ACHN (cell line): ENCODE results near the gene NRCAM.

Experiments
- DNase-seq: peaks from one replicate; pipeline ENCODE4 v3.0.0-alpha.2; 2015
- in situ Hi-C: cut with HindIII; loops from 2 replicates; pipeline ENCODE4 v1.10.0; 2017; ENCODE audit warnings: low sequenced_read_pairs, low pct_ligation_motif_present, low pct_unique_long_range_greater_than_20kb

NRCAM gene

GRCh38 chr7:108248418-108248817 is 207.8 kb downstream of the NRCAM start:
- in situ Hi-C loops = no loop called here
- DNase-seq = no peak

DNA sequence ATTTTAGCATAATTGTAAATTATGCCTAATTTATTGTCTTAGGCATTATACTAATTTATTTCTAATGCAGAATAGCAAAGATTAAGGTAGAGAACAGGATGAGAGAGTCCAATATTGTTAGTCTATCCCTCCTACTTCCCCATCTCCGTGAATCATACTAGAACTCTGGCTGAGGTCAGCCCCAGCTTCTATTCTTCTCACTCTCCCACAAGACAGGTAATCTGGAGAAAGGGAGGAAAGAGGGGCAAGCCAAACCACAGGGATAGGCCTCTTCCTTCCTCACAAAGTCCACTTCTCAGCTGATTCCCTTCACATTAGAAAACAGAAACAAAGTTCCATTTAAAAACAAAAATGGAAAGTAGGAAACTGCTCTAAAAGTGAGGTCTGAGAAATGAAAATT is 208.6 kb downstream of the NRCAM start:
- no peak for DNase-seq
- in situ Hi-C loops = no loop called here

GRCh38 chr7:108246227-108246837 is 209.9 kb downstream of the NRCAM start:
- peak; percentile 100 for DNase-seq

DNA sequence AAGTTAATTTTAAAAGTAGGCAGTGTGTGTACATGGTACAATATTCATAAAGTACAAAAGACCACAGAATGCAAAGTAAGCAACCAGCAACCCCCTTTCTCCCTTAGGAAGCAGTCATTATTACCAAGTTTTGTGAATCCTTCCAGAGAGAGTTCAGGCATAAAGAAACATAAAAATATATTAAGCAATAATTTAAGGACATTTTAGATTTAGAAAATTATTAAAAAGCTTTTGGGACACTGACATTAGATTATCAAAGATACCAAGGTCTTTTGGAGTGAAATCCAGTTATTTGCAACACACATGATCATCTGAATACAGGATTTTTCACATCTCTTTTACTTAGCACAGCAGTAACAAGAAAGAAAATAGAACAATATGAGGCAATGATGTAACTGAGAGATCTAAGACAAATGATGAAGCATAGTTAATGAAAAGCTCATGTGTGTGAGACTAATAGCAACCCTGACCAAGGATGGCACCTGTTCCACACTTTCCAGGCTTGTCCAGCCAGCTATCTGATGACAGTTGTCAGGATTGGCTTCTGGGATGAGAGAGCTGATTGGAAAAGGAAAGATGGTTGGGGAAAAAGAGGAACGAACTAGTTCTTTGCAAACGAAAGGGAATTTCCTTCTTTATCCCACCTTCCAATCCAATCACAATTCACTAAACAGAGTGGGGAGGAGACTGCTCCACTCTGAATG is 210.6 kb downstream of the NRCAM start:
- DNase-seq = no peak
- in situ Hi-C loops = no loop called here

More at GRCh38 chr7:108246227-108246837, 209.9 kb downstream of the NRCAM start:
- in situ Hi-C loops = no loop called here

GRCh38 chr7:108244110-108244509 is 212.1 kb downstream of the NRCAM start:
- in situ Hi-C loops = no loop called here

GRCh38 chr7:108239501-108240225 is 216.6 kb downstream of the NRCAM start:
- in situ Hi-C loops = no loop called here
- no peak for DNase-seq

More at GRCh38 chr7:108244110-108244509, 212.1 kb downstream of the NRCAM start:
- peak; percentile 49 for DNase-seq

- in situ Hi-C loops = no loop called here
- no peak for DNase-seq
These were observed 219.4 kb downstream of the NRCAM start for GRCh38 chr7:108236681-108237415.

DNA sequence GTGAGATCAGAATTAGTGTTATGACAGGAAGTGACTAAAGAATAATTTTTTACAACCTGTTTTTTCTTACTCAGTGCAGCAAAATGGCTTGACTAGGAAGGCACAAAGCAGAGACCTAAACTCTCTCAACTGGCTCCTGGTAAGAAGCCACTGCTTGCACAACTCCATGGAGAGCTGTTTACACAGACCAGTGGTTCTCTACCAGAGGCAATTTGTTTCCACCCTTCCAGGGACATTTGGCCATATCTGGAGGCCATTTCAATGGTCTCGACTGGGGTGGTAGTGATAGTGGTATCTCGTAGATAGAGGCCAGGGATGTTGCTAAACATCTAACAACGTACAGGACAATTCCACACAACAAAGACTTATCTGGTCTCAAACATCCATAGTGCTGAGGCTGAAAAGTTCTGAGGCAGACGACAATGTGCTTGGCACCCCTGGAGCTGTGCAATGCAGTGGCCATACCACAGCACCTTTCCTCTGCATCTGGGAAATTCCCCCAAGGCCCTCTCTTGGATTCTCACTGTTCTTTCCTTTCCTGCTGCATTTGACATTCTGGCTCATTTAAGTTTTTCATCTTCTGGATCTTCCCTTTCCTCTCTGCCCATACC is 220.7 kb downstream of the NRCAM start:
- no peak for DNase-seq
- in situ Hi-C loops = no loop called here

DNA sequence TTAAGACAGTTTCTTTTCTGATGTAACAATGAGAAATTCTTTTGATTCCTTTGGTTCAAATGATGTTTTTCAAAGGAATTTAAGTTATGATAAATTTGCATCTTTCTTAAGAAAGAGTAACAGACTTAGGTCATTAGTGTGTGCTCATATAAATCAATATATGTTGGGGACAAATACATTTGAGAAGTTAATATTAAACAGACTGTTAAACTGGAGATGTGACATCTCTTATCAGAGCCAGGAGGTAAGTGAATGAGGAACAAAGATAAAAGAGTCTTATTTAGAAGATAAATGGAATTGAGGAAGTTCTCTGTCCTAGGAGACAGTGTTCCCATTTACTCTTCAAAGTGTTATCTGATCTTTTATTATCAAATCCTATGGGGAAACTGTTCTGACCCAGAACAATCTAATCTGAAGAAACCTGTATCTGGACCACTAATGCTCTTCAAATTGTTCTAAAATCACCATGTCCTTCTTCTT is 221.2 kb downstream of the NRCAM start:
- no peak for DNase-seq
- in situ Hi-C loops = no loop called here

- in situ Hi-C loops = no loop called here
- DNase-seq = no peak
These were observed 222.0 kb downstream of the NRCAM start for GRCh38 chr7:108234281-108234680.

GRCh38 chr7:108232076-108232475 is 224.2 kb downstream of the NRCAM start:
- in situ Hi-C loops = no loop called here
- no peak for DNase-seq

- in situ Hi-C loops = no loop called here
- DNase-seq = no peak
These were observed 225.0 kb downstream of the NRCAM start for GRCh38 chr7:108231221-108231620.

DNA sequence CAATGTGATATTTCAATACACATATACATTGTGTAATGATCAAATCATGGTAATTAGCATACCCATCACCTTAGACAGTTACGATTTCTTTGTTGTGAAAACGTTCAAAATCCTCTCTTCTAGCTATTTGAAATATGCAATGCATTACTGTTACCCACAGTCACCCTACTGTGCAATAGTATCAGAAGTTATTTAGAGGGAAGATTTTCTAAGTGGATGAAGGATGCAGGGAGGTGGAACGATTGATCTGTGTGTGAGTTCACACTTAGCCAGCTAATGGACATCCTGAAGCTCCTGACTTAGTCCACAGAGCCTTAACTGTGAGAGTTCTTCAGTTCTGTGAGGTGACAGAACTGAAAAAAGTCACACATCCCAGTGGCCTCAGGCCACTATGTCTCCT is 228.9 kb downstream of the NRCAM start:
- peak; percentile 72 for DNase-seq
- in situ Hi-C loops = no loop called here

- in situ Hi-C loops = no loop called here
- DNase-seq = peak; percentile 83
These were observed 229.4 kb downstream of the NRCAM start for GRCh38 chr7:108226816-108227299.

GRCh38 chr7:108225531-108226181 is 230.6 kb downstream of the NRCAM start:
- in situ Hi-C loops = no loop called here
- DNase-seq = no peak

DNA sequence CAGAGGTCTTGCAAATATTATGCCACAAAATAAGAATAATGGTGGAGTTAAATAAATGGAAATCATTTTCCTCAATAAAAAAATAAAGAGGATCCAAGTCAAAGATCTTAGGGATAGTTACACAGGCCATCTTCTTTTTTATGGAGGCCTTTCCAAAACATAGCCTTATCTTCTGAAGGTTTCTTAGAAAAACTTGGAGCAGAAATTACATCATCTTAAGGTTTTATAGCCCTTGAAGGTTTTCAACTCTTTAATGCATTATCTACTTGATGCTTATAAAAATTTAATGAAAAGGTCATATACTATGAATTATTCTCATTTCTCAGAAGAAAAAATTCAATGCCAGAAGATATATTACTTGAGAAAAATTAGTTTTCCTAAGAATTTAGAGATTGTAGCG is 231.8 kb downstream of the NRCAM start:
- DNase-seq = no peak
- in situ Hi-C loops = no loop called here

DNA sequence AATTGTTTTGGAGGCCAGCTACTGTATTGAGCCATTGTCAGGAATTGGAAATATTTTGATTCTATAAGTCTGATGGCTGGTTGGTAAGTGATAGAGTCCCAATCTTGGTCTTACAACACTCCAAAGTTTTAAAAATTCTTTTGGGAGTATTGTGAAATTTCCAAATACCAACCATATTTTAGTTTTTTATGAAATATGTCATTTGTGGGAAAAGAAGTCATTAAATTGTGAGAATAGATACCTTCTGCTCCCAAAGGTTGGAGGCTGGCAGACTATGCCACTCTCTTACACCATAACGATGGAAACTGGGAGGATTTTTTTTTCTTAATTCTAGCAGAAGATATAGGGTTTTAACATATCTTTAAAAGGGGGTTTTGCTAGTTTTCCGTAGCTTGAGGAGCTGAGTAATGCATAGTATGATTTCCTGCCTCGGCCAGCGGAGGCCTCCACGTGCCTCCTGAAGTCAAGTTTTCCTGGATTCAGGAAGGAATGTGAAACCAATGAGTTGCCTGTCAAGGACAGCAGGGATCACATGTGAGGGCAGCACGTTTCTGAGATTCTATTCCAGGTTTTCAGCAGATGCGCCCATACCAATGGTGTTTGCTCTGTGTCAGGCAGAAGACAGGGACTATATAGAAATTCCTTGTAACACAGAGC is 233.9 kb downstream of the NRCAM start:
- in situ Hi-C loops = no loop called here
- DNase-seq = no peak
